ENCODE data around the gene SCAP.

The SCAP gene

GRCh38 chr3:47414161-47414564 lies 61.6 kb downstream of the SCAP start:
- DNase-seq (ENCODE audit: low read depth) = no peak

GRCh38 chr3:47413751-47414150 lies 62.0 kb downstream of the SCAP start:
- no peak for DNase-seq (ENCODE audit: low read depth)

GRCh38 chr3:47412842-47413520 lies 62.8 kb downstream of the SCAP start:
- DNase-seq (ENCODE audit: low read depth) = no peak

- no peak for DNase-seq (ENCODE audit: low read depth)
These were observed 63.3 kb downstream of the SCAP start for GRCh38 chr3:47412453-47412756.

GRCh38 chr3:47411696-47412452 lies 63.9 kb downstream of the SCAP start:
- no peak for DNase-seq (ENCODE audit: low read depth)

- no peak for DNase-seq (ENCODE audit: low read depth)
These were observed 64.7 kb downstream of the SCAP start for GRCh38 chr3:47410801-47411646.

GRCh38 chr3:47410417-47410720 lies 65.4 kb downstream of the SCAP start:
- no peak for DNase-seq (ENCODE audit: low read depth)

GRCh38 chr3:47409688-47410416 lies 65.9 kb downstream of the SCAP start:
- no peak for DNase-seq (ENCODE audit: low read depth)

GRCh38 chr3:47409284-47409683 lies 66.5 kb downstream of the SCAP start:
- no peak for DNase-seq (ENCODE audit: low read depth)

- no peak for DNase-seq (ENCODE audit: low read depth)
These were observed 66.9 kb downstream of the SCAP start for GRCh38 chr3:47408839-47409229.

- DNase-seq (ENCODE audit: low read depth) = no peak
These were observed 67.6 kb downstream of the SCAP start for GRCh38 chr3:47407896-47408838.

- DNase-seq (ENCODE audit: low read depth) = no peak
These were observed 68.5 kb downstream of the SCAP start for GRCh38 chr3:47407237-47407636.

GRCh38 chr3:47406762-47407149 lies 69.0 kb downstream of the SCAP start:
- no peak for DNase-seq (ENCODE audit: low read depth)

GRCh38 chr3:47405820-47406761 lies 69.7 kb downstream of the SCAP start:
- DNase-seq (ENCODE audit: low read depth) = no peak

GRCh38 chr3:47404955-47405790 lies 70.6 kb downstream of the SCAP start:
- no peak for DNase-seq (ENCODE audit: low read depth)

GRCh38 chr3:47404431-47404876 lies 71.3 kb downstream of the SCAP start:
- no peak for DNase-seq (ENCODE audit: low read depth)

GRCh38 chr3:47399531-47400270 lies 76.0 kb downstream of the SCAP start:
- no peak for DNase-seq (ENCODE audit: low read depth)

- DNase-seq (ENCODE audit: low read depth) = no peak
These were observed 76.7 kb downstream of the SCAP start for GRCh38 chr3:47399016-47399415.

GRCh38 chr3:47398228-47398627 lies 77.5 kb downstream of the SCAP start:
- DNase-seq (ENCODE audit: low read depth) = no peak

Measured in stimulated activated CD8-positive, alpha-beta memory T cell treated with anti-CD3 and anti-CD28 coated beads, Interleukin-12 subunit alpha, Interleukin-12 subunit beta, amount 100 ng/mL, for 1 hour (primary cell).